ENCODE results near the gene G0S2.

The G0S2 gene

DNA sequence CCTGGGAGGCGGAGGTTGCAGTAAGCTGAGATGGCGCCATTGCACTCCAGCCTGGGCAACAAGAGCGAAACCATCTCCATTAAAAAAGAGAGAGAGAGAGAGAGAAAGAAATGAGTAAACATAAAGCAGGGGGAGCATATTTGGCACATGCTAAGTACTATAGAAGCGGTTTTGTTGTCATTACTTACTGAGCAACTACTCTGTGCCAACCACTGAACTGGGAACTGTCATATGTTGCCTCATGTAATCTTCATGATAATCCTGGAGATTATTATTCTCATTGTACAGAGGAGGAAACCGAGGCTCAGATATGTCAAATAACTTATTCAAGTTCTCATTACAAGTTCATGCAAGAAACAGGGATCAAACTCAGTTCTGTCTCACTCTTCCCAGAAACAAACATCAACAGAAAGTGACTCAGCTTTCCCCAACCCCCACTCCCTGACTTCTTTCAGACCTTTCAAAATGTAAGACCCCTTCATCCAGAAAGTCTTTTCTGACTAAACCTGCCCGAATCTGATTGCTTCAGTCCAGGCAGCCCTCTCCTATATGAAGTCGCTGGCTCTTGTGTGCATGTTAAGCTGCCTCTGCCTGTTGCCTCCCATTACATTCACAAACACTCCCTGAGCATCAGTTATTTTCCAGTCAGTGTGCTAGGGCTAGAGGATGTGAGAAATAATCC is 46.5 kb upstream of the G0S2 start:
- H3K27ac Mint-ChIP-seq, result peak overlapping the region in 2 of 3 experiments; percentile 32 to 63
- TF ChIP-seq, protein P1, sequence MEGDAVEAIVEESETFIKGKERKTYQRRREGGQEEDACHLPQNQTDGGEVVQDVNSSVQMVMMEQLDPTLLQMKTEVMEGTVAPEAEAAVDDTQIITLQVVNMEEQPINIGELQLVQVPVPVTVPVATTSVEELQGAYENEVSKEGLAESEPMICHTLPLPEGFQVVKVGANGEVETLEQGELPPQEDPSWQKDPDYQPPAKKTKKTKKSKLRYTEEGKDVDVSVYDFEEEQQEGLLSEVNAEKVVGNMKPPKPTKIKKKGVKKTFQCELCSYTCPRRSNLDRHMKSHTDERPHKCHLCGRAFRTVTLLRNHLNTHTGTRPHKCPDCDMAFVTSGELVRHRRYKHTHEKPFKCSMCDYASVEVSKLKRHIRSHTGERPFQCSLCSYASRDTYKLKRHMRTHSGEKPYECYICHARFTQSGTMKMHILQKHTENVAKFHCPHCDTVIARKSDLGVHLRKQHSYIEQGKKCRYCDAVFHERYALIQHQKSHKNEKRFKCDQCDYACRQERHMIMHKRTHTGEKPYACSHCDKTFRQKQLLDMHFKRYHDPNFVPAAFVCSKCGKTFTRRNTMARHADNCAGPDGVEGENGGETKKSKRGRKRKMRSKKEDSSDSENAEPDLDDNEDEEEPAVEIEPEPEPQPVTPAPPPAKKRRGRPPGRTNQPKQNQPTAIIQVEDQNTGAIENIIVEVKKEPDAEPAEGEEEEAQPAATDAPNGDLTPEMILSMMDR (IDR thresholded peaks at IDR 0.05; ENCODE audit: unreplicated experiment in 3 of 3), result no peak
- peaks cover 39% of the 10 kb centered on the region for H3K27me3 Mint-ChIP-seq (ENCODE audit: low read depth)
- no peaks in the 10 kb centered on the region for H3K9me3 Mint-ChIP-seq
- peaks cover 26% of the 10 kb centered on the region for H3K4me1 Mint-ChIP-seq
- H3K36me3 Mint-ChIP-seq (ENCODE audit: low read depth), result no peaks in the 10 kb centered on the region
- no peak overlapping the region for H3K4me3 Mint-ChIP-seq

GRCh38 chr1:209629621-209630382 is 45.4 kb upstream of the G0S2 start:
- TF ChIP-seq, protein P1 (IDR thresholded peaks at IDR 0.05; ENCODE audit: unreplicated experiment in 3 of 3), result no peak
- Mint-ChIP-seq H3K27ac (peak overlapping the region in 1 of 3 experiments; percentile 32), H3K9me3 (no peaks in the 10 kb centered on the region), H3K4me3 (no peak overlapping the region), H3K36me3 (ENCODE audit: low read depth) (no peaks in the 10 kb centered on the region), H3K4me1 (peaks cover 17% of the 10 kb centered on the region), H3K27me3 (ENCODE audit: low read depth) (peaks cover 32% of the 10 kb centered on the region)

GRCh38 chr1:209630383-209631225 is 44.6 kb upstream of the G0S2 start:
- H3K9me3 Mint-ChIP-seq, result no peaks in the 10 kb centered on the region
- H3K36me3 Mint-ChIP-seq (ENCODE audit: low read depth), result no peaks in the 10 kb centered on the region
- peaks cover 32% of the 10 kb centered on the region for H3K27me3 Mint-ChIP-seq (ENCODE audit: low read depth)
- no peak overlapping the region for H3K4me3 Mint-ChIP-seq
- peaks cover 10% of the 10 kb centered on the region for H3K4me1 Mint-ChIP-seq
- TF ChIP-seq, protein P1 (IDR thresholded peaks at IDR 0.05; ENCODE audit: unreplicated experiment in 3 of 3), result no peak
- no peak overlapping the region for H3K27ac Mint-ChIP-seq

GRCh38 chr1:209633335-209633997 is 41.7 kb upstream of the G0S2 start:
- Mint-ChIP-seq H3K36me3 (ENCODE audit: low read depth) (no peaks in the 10 kb centered on the region), H3K27me3 (ENCODE audit: low read depth) (peaks cover 22% of the 10 kb centered on the region), H3K27ac (no peak overlapping the region), H3K4me1 (peaks cover 5% of the 10 kb centered on the region), H3K4me3 (no peak overlapping the region), H3K9me3 (no peaks in the 10 kb centered on the region)
- TF ChIP-seq, protein P1 (IDR thresholded peaks at IDR 0.05; ENCODE audit: unreplicated experiment in 3 of 3), result no peak

DNA sequence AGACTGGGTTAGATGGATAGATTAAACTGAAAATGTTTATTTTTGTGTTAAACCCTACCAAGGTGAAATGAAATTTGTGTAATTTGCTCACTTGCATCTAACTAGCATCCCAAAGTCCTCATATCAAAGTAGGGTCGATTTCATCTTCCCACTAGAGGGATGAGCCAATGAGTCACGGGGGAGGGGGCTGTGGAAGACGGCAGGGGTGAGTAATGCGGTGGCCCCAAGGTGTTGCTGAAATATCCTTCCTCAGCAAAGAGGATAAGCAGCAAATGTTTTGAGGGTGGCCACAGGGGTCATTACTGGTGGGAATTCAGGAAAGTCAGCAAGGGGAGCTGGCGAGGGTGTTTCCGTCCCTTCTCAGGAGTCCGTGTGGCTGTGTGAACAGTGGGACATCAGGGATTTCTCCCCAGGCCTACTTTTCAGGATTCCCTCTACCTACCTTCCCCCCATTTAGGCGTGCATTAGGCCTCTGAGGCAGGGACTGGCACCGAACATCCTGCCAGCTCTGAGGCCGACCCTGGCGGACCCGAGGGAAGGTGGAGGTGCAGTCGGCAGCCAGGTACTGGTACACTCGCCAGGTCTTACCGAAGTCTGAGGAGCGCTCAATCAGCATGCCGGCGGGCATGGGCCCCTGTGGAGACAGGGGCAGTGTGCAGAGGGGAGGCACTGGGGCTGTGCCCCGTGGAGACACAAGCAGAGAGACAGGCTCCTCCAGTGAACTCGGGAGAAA is 41.0 kb upstream of the G0S2 start:
- Mint-ChIP-seq H3K27me3 (ENCODE audit: low read depth) (peaks cover 18% of the 10 kb centered on the region), H3K27ac (no peak overlapping the region), H3K9me3 (no peaks in the 10 kb centered on the region), H3K4me3 (no peak overlapping the region), H3K4me1 (peaks cover 5% of the 10 kb centered on the region), H3K36me3 (ENCODE audit: low read depth) (no peaks in the 10 kb centered on the region)
- TF ChIP-seq, protein P1 (IDR thresholded peaks at IDR 0.05; ENCODE audit: unreplicated experiment in 3 of 3), result no peak
